GM18907 (cell line): ENCODE results near the gene DSN1.
"Not testable (repeated sequence)": the region's sequence is repeated elsewhere in the genome, so short reads cannot be mapped to it uniquely, and the experiment has no call there.

Source experiments
- ATAC-seq: cut with Tn5 transposase; IDR thresholded peaks from one replicate; pipeline ENCODE4 v1.9.1; 2021; ENCODE audit warnings: mild to moderate bottlenecking, moderate library complexity; ENCODE audit not compliant: unreplicated experiment

The DSN1 gene

GRCh38 chr20:36773597-36774390, at the start of gene DSN1:
TSS of gene DSN1 (minus strand) at chr20:36773763. CDS start at chr20:36771458, 2,305 bp downstream.
- ATAC-seq = peak; percentile 81

GRCh38 chr20:36823121-36823520, 49.6 kb upstream of the DSN1 start:
- no peak for ATAC-seq

DNA sequence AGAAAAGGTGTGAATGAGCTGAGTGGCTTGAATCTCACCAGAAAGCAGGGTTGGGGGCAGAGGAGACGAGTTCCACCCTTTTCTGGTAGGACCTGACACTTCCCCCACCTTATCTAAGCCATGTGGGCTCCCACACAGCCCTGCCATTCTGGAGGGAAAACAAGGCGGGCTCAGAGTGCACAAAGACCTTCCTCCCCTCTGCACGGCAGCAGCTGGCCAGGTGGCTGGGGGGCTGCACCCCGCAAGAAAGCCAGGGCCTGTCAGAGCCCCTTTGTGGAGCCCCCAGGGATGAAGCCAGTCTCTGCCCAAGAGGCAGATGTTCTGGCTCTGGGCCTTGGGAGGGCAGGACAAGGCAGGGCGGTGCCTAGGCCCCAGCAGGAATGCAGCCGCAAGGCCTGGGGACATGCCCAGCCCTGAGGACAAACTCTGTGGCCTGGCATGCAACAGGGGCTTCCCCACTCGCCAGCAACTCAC, 48.4 kb upstream of the DSN1 start:
- no peak for ATAC-seq

GRCh38 chr20:36820928-36821327, 47.4 kb upstream of the DSN1 start:
- no peak for ATAC-seq

- no peak for ATAC-seq
Observed at GRCh38 chr20:36820073-36820472, 46.5 kb upstream of the DSN1 start.

DNA sequence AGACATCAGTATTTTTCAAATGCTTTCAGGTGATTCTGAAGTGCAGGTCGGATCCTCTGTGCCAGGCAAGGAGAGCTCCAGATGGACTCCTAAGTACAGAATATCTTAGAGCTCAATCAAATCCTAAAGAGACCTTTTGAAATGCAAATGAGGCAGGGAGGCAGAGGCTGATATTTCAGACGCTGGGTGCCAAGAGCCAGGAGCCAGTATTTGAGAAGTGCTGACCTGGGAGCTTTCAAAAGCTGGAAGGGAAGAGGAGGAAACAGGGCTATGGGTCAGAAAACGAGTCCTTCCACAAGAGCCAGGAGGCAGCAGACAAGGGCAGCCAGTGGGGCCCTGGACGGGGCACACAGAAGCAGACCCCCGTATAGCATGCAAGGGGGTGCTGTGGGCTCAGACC, 46.1 kb upstream of the DSN1 start:
- ATAC-seq = no peak

DNA sequence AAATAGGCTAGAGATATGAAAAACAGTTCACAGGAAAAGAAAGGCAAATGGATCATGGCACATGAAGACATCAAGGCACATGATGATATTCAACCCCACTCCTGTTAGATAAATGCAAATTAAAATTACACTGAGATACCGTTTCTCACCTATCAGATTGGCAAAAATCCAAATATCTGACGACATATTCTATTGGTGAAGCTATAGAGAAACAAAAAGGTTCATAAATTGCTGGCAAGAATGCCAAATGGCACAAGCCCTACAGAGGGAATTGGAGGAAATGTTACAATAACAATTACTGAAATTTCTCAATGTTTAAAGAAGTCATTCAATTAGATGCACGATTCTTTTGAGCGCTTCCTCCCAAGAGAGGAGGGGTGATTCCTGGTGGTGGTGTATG, 45.3 kb upstream of the DSN1 start:
- ATAC-seq = no peak

- ATAC-seq = no peak
Observed at GRCh38 chr20:36818185-36818584, 44.6 kb upstream of the DSN1 start.

DNA sequence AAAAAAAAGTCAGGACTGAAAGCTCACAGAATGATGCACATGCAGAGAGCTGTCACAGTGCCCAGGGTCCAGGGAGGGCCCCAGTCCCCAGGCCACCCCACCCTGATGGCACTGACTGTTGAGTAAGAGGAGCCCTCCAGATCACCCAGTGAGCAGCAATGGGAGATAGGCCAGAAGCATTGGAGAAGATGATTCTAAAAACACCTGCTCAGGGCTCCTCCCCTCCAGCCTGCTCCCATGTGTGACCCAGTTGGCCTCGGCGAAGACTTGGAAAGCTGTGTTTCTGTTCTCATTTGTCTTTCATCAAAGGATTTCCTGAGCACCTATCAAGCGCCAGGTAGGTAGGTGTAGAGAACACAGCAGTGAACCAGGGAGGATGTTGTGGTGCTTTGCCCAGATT, 43.9 kb upstream of the DSN1 start:
- no peak for ATAC-seq

- ATAC-seq = no peak
Observed at GRCh38 chr20:36815454-36816091, 42.0 kb upstream of the DSN1 start.

DNA sequence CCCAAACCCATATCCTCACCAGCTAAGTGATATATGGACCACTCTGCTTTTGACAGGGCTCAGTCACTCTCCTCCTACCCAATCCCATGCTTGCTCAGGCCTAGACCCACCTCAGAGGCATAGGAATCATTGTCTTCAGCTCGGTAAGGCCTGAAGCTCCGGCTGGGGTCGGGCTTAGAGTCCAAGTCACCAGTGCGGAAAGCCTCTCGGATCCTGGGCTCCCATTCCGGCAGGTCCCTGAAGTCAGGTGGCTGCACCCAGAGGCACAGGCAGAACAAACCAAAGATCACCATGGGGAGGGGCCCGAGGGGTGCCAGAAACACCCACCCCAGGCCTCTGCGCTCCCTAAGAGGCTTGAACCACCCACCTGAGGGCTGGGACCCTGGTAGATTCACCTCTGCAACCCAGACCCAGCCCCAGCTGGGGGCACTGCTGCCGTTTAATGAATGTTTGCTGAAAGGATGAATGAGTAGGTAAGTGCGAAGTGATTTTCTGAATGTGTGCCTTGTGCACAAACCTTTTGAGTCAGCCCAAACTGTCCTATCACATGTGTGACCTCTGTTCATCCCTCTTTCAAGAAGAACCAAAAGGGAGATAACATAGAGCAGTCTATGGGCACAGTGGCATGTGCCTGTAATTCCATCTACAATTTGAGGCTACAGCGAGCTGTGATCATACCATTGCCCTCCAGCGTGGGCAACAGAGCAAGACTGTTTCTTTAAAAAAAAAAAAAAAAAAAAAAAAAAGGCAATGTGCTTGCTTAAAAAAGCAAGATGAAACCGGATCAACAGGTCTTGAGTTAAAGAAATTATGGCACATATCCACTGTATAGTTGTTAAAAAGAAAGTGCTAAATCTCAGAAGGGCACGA, 39.3 kb upstream of the DSN1 start:
- ATAC-seq = no peak

DNA sequence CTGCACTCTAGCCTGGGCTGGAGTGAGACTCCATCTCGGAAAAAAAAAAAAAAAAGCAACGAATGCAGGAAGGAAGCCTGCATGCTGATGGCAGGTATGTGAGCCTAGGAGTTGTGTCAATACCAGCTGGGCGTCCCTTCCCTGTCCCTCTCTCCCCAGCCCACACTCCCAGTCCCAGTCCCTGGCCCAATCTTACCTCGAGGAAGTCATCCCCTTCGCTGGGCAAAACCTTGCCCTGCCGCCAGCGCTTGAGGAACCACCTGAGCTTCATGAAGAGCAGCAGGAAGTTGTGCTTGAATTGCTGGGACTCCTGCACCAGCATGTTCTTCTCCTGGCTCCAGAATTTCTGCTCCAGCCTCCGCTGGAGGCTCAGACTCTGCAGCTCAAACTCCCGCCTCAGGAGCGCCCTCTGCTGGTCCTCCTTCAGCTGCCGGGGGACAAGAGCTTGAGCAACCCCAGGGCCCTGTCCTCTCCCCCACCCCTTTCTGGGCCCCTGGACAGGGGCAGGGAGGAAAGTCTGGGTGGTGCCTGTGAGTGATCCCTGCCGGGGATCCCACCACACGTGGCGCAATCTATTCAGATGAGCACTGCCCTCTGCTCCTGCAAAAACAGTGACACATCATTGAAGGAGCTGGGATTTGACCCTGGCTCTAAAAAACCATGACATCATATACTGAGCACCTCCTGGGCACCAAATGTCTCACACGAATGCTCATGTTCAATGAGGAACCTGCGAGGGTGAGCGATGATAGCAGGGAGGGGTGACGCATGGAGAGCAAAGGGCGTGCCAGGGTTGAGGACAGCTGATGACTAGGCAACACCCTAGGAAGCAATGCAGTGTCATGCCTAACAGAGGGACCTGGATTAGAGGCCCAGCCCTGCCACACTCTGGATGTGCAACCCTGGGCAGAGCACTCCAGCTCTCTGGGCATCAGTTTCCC, 35.0 kb upstream of the DSN1 start:
- ATAC-seq = no peak

DNA sequence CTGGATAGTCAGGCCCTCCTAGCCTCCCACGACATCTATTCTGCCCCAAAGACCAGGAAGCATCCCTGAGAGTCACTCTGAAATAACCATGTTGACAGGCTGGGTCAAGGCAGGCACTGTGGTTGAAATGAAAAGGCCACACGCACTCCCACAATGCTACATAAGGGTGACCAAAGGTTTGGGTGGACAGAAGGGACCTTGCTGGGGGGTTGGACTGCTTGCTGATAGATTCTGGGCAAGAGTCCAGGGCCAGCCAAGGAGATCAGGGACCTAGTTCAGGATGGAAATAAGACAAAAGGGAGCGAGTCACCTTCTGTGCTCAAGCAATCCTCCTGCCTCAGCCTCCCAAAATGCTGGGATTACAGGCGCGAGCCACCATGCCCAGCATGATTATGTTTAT, 32.5 kb upstream of the DSN1 start:
- no peak for ATAC-seq

DNA sequence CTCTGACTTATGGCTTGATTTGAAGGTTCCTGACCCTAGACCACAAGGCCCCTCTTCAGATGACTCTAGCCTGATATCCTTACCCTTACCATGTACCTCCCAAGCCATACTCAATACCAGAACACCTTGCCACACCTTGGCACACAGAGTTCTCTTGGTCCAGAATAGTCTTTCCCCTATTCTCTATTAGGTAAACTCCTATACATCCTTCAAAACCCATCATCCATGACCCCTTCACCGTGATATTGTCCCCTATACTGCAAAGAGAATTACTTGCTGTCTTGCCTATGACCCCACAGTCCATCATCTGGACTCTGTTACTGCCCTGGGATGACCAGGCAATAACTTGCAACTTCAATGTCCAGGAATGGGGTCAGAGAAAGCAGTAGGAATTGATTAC, 31.8 kb upstream of the DSN1 start:
- no peak for ATAC-seq

GRCh38 chr20:36804425-36804824, 30.9 kb upstream of the DSN1 start:
- no peak for ATAC-seq

GRCh38 chr20:36802326-36803222, 29.0 kb upstream of the DSN1 start:
- no peak for ATAC-seq

- ATAC-seq = no peak
Observed at GRCh38 chr20:36800410-36800809, 26.8 kb upstream of the DSN1 start.

DNA sequence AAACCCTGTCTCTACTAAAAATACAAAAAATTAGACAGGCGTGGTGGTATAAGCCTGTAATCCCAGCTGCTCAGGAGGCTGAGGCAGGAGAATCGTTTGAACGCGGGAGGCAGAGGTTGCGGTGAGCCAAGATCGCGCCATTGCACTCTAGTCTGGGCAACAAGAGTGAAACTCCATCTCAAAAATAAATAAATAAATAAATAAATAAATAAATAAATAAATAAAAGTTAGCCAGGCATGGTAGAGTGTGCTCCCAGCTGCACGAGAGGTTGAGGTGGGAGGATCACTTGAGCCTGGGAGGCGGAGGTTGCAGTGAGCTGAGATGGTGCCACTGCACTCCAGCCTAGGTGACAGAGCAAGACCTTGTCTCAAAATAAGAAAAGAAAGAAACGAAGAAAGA, 25.8 kb upstream of the DSN1 start:
- ATAC-seq = not testable (repeated sequence)

GRCh38 chr20:36796875-36797274, 23.3 kb upstream of the DSN1 start:
- no peak for ATAC-seq
